Measurements from ENCODE around the gene LACTBL1.

The LACTBL1 gene

DNA sequence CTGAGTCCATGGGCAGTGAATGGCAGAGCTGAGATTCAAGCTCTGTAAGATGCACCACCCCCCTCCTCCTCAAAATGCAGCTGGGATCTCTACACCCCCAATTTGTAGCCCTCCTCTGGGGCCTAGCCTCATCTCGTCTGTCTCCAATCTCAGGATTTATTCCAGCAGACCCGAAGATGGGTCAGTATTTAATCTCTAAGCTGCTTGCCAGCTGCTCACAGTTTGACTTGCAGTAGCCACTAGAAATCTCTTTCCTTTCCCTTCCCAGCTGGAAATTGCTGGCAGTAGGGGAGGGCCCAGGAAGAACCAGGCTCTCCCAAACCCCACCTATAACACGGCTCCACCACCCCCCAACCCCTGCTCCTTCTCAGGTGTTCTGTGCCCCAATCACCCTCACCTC, 1.5 kb downstream of the LACTBL1 start:
- no peak for TF ChIP-seq CTCF (conservative IDR thresholded peaks at IDR 0.05; ENCODE audit: low read depth, low read length)
- no peak overlapping the region for H3K4me3 ChIP-seq (ENCODE audit: low read depth, low read length)
- no peak for DNase-seq (ENCODE audit: low read depth)

DNA sequence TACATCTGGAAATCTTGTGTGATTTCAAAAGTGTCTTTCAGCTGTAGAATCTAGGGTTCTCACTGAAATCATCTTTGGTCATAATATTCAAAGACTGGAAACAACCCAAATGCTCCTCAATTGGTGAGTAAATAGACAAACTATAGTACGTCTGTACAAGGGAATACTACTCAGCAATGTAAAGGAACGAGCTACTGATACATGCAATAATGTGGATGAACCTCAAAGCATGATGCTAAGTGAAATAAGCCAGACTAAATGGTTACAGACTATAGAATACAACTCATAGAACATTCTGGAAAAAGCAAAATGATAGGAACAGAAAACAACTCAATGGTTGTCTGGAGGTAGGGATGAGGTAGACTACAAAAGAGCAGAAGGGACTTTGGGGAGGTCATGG, 2.6 kb downstream of the LACTBL1 start:
- no peak for TF ChIP-seq CTCF (conservative IDR thresholded peaks at IDR 0.05; ENCODE audit: low read depth, low read length)
- no peak for DNase-seq (ENCODE audit: low read depth)
- no peak overlapping the region for H3K4me3 ChIP-seq (ENCODE audit: low read depth, low read length)

DNA sequence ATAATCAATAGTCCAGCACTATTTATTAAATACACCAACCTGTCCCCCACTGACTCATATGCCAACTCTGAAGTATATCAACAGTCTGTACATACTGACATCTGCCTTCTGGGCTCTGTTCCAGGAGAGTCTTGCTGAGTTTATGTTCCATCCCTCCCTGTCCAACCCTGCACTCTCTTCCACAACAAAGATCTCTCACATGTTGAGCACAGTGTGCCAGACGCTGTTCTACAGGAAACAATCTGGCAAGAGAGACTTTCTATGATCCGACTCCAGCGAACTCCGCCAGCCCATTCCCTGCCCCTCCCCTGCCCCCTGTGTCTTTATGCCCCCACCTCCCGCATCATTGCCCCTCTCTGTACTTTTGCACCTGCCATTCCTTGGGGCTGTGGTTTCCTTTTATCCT, 3.4 kb downstream of the LACTBL1 start:
- peak; percentile 97 for DNase-seq (ENCODE audit: low read depth)
- TF ChIP-seq CTCF (conservative IDR thresholded peaks at IDR 0.05; ENCODE audit: low read depth, low read length) = no peak

DNA sequence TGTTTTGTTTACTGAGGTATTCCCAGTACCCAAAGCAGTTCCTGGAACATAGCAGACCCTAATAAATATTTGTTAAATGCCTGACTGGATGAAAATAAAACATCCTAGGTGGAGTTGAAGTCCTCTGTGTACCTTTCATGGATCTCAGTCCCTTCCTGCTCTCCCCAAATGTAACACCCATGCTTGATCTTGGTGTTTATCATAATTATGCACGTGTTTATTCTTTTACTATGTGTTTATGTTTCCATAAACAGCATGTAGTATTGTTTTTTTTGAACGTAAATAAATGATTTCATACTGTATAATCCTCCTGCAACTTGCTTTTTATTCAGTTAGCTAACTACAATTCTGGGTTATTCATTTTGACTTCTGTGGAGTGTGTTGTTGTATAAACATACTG, 4.8 kb downstream of the LACTBL1 start:
- no peak for DNase-seq (ENCODE audit: low read depth)
- TF ChIP-seq CTCF (conservative IDR thresholded peaks at IDR 0.05; ENCODE audit: low read depth, low read length) = no peak
- no peak overlapping the region for H3K4me3 ChIP-seq (ENCODE audit: low read depth, low read length)

More for the DNA sequence above, 3.4 kb downstream of the LACTBL1 start:
- no peak overlapping the region for H3K4me3 ChIP-seq (ENCODE audit: low read depth, low read length)

DNA sequence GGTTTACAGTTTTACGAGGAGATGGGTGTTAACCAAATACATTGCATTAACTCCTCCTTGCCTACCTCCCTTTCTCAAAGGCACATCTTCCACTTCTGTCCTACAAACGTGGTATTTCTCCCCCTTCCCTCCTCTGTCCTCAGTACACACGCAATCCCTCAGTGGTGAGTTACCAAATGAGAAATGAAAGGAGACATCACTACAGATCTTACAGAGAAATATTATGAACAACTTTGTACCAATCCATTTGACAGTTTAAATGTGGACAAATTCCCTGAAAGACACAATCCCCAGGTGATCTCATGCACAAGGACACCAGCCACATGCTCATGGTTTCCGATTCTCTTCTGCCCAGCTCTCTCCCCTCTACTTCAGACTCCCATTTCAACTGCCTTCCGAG, 6.4 kb downstream of the LACTBL1 start:
- DNase-seq (ENCODE audit: low read depth) = no peak
- no peak for TF ChIP-seq CTCF (conservative IDR thresholded peaks at IDR 0.05; ENCODE audit: low read depth, low read length)
- H3K4me3 ChIP-seq (ENCODE audit: low read depth, low read length) = no peak overlapping the region

- no peak overlapping the region for H3K4me3 ChIP-seq (ENCODE audit: low read depth, low read length)
- no peak for DNase-seq (ENCODE audit: low read depth)
- no peak for TF ChIP-seq CTCF (conservative IDR thresholded peaks at IDR 0.05; ENCODE audit: low read depth, low read length)
These were observed 9.5 kb downstream of the LACTBL1 start for GRCh38 chr1:22963044-22963677.

DNA sequence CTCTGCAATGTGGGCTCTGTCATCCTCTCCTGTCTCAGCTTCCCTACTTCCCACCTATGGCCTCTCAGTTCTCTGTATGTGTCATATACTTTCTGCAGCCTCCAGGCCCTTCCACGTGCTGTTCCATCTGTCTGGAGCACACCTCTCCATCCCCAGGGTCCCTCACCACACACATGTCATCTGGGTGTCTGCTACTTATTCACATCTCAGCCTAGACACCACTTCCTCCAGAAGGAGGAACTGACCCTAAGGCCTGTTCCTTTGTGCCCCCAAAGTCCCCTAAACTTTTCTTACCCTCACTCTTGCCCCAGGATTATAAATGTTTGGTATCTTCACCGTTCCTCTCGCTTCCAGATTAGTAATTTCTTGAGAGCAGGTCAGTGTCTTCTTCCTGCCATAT, 10.1 kb downstream of the LACTBL1 start:
- no peak for TF ChIP-seq CTCF (conservative IDR thresholded peaks at IDR 0.05; ENCODE audit: low read depth, low read length)
- H3K4me3 ChIP-seq (ENCODE audit: low read depth, low read length) = no peak overlapping the region
- DNase-seq (ENCODE audit: low read depth) = no peak
